Measurements from ENCODE around the gene ZFHX3.

DNA sequence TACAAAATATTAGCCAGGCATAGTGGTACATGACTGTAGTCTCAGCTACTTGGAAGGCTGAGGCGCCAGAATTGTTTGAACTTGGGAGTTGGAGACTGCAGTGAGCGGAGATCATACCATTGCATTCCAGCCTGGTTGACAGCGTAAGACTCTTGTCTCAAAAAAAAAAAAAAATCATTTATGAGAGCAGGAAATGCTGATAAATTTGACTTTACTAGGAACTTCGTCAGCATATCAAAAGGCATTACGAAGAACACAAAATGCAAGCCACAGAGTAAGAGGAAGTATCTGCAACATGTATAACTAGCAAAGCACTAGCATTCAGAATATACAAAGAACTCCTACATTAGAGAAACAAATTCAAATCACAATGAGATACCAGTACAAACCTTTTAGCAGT is 279.3 kb downstream of the ZFHX3 start:
- TF ChIP-seq, protein P1, sequence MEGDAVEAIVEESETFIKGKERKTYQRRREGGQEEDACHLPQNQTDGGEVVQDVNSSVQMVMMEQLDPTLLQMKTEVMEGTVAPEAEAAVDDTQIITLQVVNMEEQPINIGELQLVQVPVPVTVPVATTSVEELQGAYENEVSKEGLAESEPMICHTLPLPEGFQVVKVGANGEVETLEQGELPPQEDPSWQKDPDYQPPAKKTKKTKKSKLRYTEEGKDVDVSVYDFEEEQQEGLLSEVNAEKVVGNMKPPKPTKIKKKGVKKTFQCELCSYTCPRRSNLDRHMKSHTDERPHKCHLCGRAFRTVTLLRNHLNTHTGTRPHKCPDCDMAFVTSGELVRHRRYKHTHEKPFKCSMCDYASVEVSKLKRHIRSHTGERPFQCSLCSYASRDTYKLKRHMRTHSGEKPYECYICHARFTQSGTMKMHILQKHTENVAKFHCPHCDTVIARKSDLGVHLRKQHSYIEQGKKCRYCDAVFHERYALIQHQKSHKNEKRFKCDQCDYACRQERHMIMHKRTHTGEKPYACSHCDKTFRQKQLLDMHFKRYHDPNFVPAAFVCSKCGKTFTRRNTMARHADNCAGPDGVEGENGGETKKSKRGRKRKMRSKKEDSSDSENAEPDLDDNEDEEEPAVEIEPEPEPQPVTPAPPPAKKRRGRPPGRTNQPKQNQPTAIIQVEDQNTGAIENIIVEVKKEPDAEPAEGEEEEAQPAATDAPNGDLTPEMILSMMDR (IDR thresholded peaks at IDR 0.05; ENCODE audit: low read depth, low read length, missing input control): no peak
- TF ChIP-seq HNF4G (IDR thresholded peaks at IDR 0.05) (no peak), GABPA (IDR thresholded peaks at IDR 0.05 in 1 of 2, conservative IDR thresholded peaks at IDR 0.05 in 1 of 2) (no peak), RAD21 (IDR thresholded peaks at IDR 0.05) (no peak), YY1 (IDR thresholded peaks at IDR 0.05) (no peak), HNF4A (conservative IDR thresholded peaks at IDR 0.05) (no peak), SP1 (IDR thresholded peaks at IDR 0.05) (no peak), EGR1 (IDR thresholded peaks at IDR 0.05; ENCODE audit: low read depth in 2 of 2) (no peak), TAF1 (conservative IDR thresholded peaks at IDR 0.05) (no peak)
- TF ChIP-seq, protein P2, sequence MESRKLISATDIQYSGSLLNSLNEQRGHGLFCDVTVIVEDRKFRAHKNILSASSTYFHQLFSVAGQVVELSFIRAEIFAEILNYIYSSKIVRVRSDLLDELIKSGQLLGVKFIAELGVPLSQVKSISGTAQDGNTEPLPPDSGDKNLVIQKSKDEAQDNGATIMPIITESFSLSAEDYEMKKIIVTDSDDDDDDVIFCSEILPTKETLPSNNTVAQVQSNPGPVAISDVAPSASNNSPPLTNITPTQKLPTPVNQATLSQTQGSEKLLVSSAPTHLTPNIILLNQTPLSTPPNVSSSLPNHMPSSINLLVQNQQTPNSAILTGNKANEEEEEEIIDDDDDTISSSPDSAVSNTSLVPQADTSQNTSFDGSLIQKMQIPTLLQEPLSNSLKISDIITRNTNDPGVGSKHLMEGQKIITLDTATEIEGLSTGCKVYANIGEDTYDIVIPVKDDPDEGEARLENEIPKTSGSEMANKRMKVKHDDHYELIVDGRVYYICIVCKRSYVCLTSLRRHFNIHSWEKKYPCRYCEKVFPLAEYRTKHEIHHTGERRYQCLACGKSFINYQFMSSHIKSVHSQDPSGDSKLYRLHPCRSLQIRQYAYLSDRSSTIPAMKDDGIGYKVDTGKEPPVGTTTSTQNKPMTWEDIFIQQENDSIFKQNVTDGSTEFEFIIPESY (IDR thresholded peaks at IDR 0.05): no peak
- TF ChIP-seq, protein P3, sequence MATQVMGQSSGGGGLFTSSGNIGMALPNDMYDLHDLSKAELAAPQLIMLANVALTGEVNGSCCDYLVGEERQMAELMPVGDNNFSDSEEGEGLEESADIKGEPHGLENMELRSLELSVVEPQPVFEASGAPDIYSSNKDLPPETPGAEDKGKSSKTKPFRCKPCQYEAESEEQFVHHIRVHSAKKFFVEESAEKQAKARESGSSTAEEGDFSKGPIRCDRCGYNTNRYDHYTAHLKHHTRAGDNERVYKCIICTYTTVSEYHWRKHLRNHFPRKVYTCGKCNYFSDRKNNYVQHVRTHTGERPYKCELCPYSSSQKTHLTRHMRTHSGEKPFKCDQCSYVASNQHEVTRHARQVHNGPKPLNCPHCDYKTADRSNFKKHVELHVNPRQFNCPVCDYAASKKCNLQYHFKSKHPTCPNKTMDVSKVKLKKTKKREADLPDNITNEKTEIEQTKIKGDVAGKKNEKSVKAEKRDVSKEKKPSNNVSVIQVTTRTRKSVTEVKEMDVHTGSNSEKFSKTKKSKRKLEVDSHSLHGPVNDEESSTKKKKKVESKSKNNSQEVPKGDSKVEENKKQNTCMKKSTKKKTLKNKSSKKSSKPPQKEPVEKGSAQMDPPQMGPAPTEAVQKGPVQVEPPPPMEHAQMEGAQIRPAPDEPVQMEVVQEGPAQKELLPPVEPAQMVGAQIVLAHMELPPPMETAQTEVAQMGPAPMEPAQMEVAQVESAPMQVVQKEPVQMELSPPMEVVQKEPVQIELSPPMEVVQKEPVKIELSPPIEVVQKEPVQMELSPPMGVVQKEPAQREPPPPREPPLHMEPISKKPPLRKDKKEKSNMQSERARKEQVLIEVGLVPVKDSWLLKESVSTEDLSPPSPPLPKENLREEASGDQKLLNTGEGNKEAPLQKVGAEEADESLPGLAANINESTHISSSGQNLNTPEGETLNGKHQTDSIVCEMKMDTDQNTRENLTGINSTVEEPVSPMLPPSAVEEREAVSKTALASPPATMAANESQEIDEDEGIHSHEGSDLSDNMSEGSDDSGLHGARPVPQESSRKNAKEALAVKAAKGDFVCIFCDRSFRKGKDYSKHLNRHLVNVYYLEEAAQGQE (IDR thresholded peaks at IDR 0.05): no peak
- TF ChIP-seq, protein P4, sequence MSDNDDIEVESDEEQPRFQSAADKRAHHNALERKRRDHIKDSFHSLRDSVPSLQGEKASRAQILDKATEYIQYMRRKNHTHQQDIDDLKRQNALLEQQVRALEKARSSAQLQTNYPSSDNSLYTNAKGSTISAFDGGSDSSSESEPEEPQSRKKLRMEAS (IDR thresholded peaks at IDR 0.05): no peak
- TF ChIP-seq, protein P5, sequence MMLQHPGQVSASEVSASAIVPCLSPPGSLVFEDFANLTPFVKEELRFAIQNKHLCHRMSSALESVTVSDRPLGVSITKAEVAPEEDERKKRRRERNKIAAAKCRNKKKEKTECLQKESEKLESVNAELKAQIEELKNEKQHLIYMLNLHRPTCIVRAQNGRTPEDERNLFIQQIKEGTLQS (IDR thresholded peaks at IDR 0.05): no peak

Measured in liver (tissue), 3 donors.